AG10803 (cell line): ENCODE results near the gene PALS2.

Experiments used
- DNase-seq: peaks from one replicate; pipeline ENCODE4 v3.0.0; 2010; ENCODE audit warnings: low read depth
- H3K4me3 ChIP-seq: 2 replicates; pipeline ENCODE4 v1.5.1; 2011; ENCODE audit warnings: mild to moderate bottlenecking, low read length, control low read depth
- CTCF ChIP-seq: conservative IDR thresholded peaks from 2 replicates; pipeline ENCODE4 v1.5.1; 2011; ENCODE audit warnings: mild to moderate bottlenecking, low read length, control low read depth, inconsistent platforms

PALS2 gene

GRCh38 chr7:24573554-24574338, 494 bp downstream of the PALS2 start:
- peak; percentile 48 for DNase-seq
- TF ChIP-seq CTCF = 0 out of 2 replicates have a peak, but pooled peaks have one; percentile 3
- peak overlapping the region; percentile 83 for H3K4me3 ChIP-seq

GRCh38 chr7:24574386-24574785, 1.1 kb downstream of the PALS2 start:
- DNase-seq = peak; percentile 11
- H3K4me3 ChIP-seq = peak overlapping the region; percentile 83
- TF ChIP-seq CTCF = no peak

- no peak for TF ChIP-seq CTCF
- H3K4me3 ChIP-seq = peak overlapping the region; percentile 83
- no peak for DNase-seq
These were observed 1.7 kb downstream of the PALS2 start for GRCh38 chr7:24574950-24575349.

GRCh38 chr7:24576171-24577025, 3.1 kb downstream of the PALS2 start:
- no peak overlapping the region for H3K4me3 ChIP-seq
- TF ChIP-seq CTCF = peak; percentile 82
- DNase-seq = peak; percentile 80

GRCh38 chr7:24578052-24578451, 4.8 kb downstream of the PALS2 start:
- no peak overlapping the region for H3K4me3 ChIP-seq
- no peak for TF ChIP-seq CTCF
- DNase-seq = no peak

- DNase-seq = no peak
- no peak overlapping the region for H3K4me3 ChIP-seq
- no peak for TF ChIP-seq CTCF
These were observed 7.2 kb downstream of the PALS2 start for GRCh38 chr7:24580283-24580946.
